ENCODE data around the gene NOS2. TPM values are rescaled to one million over a fixed set of nuclear protein-coding genes. Genes with fewer than 3 reads are reported as not detected.

NOS2 gene
- total RNA-seq, 4 donors from 2014 or later: 0.57 to 1.1 (median 0.59) TPM; not detected in 1

DNA sequence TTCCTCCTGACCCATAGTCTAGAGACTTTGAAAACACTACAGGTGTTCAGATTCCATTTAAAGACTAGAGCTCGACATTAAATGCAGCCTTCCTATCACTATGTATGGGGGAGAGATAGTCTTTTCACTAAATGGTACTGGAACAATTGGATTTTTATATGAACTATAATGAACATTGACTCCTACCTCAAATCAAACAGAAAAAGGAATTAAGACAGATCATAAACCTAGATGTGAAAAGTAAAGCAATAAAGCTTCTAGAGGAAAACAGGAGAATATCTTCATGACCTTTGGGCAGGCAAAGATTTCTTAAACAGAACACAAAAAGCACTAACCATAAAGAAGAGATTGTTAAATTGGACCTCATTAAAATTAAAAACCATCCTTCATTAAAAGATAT is 18.8 kb upstream of the NOS2 start:
- DNase-seq (ENCODE audit: low spot score in 2 of 2): no peak
- TF ChIP-seq, protein P1, sequence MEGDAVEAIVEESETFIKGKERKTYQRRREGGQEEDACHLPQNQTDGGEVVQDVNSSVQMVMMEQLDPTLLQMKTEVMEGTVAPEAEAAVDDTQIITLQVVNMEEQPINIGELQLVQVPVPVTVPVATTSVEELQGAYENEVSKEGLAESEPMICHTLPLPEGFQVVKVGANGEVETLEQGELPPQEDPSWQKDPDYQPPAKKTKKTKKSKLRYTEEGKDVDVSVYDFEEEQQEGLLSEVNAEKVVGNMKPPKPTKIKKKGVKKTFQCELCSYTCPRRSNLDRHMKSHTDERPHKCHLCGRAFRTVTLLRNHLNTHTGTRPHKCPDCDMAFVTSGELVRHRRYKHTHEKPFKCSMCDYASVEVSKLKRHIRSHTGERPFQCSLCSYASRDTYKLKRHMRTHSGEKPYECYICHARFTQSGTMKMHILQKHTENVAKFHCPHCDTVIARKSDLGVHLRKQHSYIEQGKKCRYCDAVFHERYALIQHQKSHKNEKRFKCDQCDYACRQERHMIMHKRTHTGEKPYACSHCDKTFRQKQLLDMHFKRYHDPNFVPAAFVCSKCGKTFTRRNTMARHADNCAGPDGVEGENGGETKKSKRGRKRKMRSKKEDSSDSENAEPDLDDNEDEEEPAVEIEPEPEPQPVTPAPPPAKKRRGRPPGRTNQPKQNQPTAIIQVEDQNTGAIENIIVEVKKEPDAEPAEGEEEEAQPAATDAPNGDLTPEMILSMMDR (IDR thresholded peaks at IDR 0.05): no peak
- no peak for TF ChIP-seq POLR2A (IDR thresholded peaks at IDR 0.05)
- no peak overlapping the region for H3K4me3 ChIP-seq (ENCODE audit: low read depth, poor library complexity, severe bottlenecking)
- WGBS, 2 donors: 65 to 82% methylated on average over 1 of the region's 1 CpG
- intact Hi-C loops (cut with DNase I; ENCODE audit: low total_unique reads): no loop called here

DNA sequence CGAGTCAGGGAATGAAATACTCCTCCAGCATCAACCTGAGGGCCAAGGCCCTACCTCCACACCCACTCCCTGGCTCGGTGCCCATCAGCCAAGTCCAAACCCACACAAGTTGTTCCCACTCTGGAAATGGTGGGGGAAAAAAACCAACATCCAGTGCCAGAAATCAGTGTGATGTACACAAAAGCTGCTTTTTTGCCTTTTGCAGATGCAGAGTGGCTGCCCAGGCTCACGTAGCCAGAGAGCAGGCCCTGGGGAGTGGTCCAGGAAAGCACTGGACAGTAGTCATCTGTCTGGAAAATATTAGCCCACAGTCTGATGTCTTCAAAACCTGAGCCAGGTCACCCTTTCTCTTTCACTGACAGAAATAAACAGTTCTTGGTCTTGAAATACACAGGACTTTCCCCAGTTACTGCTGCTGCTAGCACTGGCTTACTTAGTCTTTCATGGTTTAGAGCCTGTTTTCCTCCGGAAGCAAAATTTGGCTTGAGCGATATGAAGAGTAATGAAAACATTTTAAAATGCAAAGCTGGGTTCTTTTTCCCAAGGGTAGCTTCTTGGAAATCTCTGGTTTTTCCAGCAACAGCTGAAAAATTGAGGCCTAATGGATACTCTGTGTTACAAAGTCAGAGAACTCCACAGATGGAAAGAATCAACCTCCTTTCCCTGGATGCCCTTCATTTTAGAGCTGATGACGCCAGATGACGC is 18.2 kb upstream of the NOS2 start:
- intact Hi-C loops (cut with DNase I; ENCODE audit: low total_unique reads): no loop called here
- TF ChIP-seq, protein P1 (IDR thresholded peaks at IDR 0.05): no peak
- TF ChIP-seq POLR2A (IDR thresholded peaks at IDR 0.05): no peak
- WGBS, 2 donors: 44 to 55% methylated on average over 7 of the region's 7 CpGs
- DNase-seq (ENCODE audit: low spot score in 2 of 2): no peak
- H3K4me3 ChIP-seq (ENCODE audit: low read depth, poor library complexity, severe bottlenecking): no peak overlapping the region

DNA sequence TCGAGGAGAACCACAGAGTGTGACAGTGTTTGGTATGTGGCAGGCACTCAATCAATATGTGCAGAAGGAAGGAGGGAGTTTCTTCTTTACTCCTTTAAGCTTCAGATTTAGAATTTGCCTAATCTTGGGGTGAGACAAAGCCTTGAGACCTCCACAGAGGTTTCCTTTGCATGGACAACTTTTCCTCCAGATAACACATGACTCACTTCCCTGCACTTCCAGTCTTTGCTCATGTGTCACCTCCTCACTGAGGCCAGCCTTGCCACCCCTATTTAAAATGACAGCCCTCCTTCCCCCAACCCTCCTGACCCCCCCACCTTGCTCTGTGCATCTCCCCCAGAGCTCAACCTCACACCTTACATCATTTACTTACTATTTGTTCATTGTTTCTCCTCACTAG is 17.4 kb upstream of the NOS2 start:
- no peak overlapping the region for H3K4me3 ChIP-seq (ENCODE audit: low read depth, poor library complexity, severe bottlenecking)
- WGBS, 2 donors: 56 to 71% methylated on average over 1 of the region's 1 CpG
- TF ChIP-seq POLR2A (IDR thresholded peaks at IDR 0.05): no peak
- TF ChIP-seq, protein P1 (IDR thresholded peaks at IDR 0.05): no peak
- intact Hi-C loops (cut with DNase I; ENCODE audit: low total_unique reads): no loop called here
- DNase-seq (ENCODE audit: low spot score in 2 of 2): no peak

DNA sequence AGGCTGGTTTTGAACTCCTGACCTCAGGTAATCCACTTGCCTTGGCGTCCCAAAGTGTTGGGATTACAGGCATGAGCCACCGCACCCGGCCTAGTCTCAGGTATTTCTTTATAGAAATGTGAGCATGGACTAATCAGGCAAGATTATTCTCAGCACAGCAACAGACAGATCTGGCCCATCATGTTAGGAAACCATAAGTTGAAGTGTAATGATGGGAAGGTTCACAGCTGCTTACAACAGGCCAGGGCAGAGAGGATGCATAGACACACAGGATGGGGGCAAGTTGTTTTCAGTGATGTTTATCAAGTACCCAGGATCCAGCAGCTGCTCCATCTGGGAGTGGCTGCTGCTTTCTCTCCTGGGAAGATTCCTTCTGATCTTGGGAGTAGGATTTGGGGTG is 16.6 kb upstream of the NOS2 start:
- 95 to 97% methylated on average over 3 of the region's 3 CpGs for WGBS, 2 donors
- intact Hi-C loops (cut with DNase I; ENCODE audit: low total_unique reads): no loop called here
- TF ChIP-seq, protein P1 (IDR thresholded peaks at IDR 0.05): no peak
- TF ChIP-seq POLR2A (IDR thresholded peaks at IDR 0.05): no peak
- no peak for DNase-seq (ENCODE audit: low spot score in 2 of 2)
- H3K4me3 ChIP-seq (ENCODE audit: low read depth, poor library complexity, severe bottlenecking): no peak overlapping the region

GRCh38 chr17:27811961-27812360 is 11.6 kb upstream of the NOS2 start:
- TF ChIP-seq, protein P1 (IDR thresholded peaks at IDR 0.05): no peak
- TF ChIP-seq POLR2A (IDR thresholded peaks at IDR 0.05): no peak
- H3K4me3 ChIP-seq (ENCODE audit: low read depth, poor library complexity, severe bottlenecking): no peak overlapping the region
- 71 to 85% methylated on average over 6 of the region's 6 CpGs for WGBS, 2 donors
- intact Hi-C loops (cut with DNase I; ENCODE audit: low total_unique reads): no loop called here
- DNase-seq (ENCODE audit: low spot score in 2 of 2): peak in 1 of 2 donors; percentile 23

All from lower leg skin (tissue), 4 donors.